ENCODE measurements around the gene SFXN5. TPM values are rescaled to one million over a fixed set of nuclear protein-coding genes. Genes with fewer than 3 reads are reported as not detected.

The SFXN5 gene
- total RNA-seq, 1 experiment from 2014 or later = 11.3 TPM

GRCh38 chr2:73077424-73077795, 5.9 kb upstream of the SFXN5 start:
- Mint-ChIP-seq H3K36me3 (ENCODE audit: insufficient read depth, unreplicated experiment) (no peaks in the 10 kb centered on the region), H3K27ac (ENCODE audit: unreplicated experiment) (no peak overlapping the region), H3K4me3 (ENCODE audit: low read depth, unreplicated experiment) (no peak overlapping the region), H3K27me3 (ENCODE audit: unreplicated experiment) (no peaks in the 10 kb centered on the region), H3K9me3 (ENCODE audit: low read depth, unreplicated experiment) (no peaks in the 10 kb centered on the region), H3K4me1 (ENCODE audit: low read depth, unreplicated experiment) (peaks cover under 1% of the 10 kb centered on the region)
- no peak for DNase-seq
- no peak for TF ChIP-seq CTCF (IDR thresholded peaks at IDR 0.05; ENCODE audit: unreplicated experiment)
- CTCF ChIA-PET = no interaction called here
- BruUV-seq (replicated peaks) = no TSS peak
- intact Hi-C loops (cut with micrococcal nuclease; ENCODE audit: unreplicated experiment) = loop anchor here (10.0 kb wide), 1 partner anchor 83 kb away; no protein-coding TSS in a partner anchor

- Mint-ChIP-seq H3K4me3 (ENCODE audit: low read depth, unreplicated experiment) (no peak overlapping the region), H3K9me3 (ENCODE audit: low read depth, unreplicated experiment) (no peaks in the 10 kb centered on the region), H3K36me3 (ENCODE audit: insufficient read depth, unreplicated experiment) (peaks cover 5% of the 10 kb centered on the region), H3K4me1 (ENCODE audit: low read depth, unreplicated experiment) (peaks cover 6% of the 10 kb centered on the region), H3K27ac (ENCODE audit: unreplicated experiment) (no peak overlapping the region), H3K27me3 (ENCODE audit: unreplicated experiment) (no peaks in the 10 kb centered on the region)
- DNase-seq = no peak
- TF ChIP-seq CTCF (IDR thresholded peaks at IDR 0.05; ENCODE audit: unreplicated experiment) = no peak
- no TSS peak for BruUV-seq (replicated peaks)
- intact Hi-C loops (cut with micrococcal nuclease; ENCODE audit: unreplicated experiment) = loop anchor here (10.0 kb wide), 1 partner anchor 82 kb away; no protein-coding TSS in a partner anchor
- CTCF ChIA-PET = no interaction called here
These were observed 5.3 kb upstream of the SFXN5 start for GRCh38 chr2:73076701-73077423.

GRCh38 chr2:73075477-73076373, 4.2 kb upstream of the SFXN5 start:
- TF ChIP-seq CTCF (IDR thresholded peaks at IDR 0.05; ENCODE audit: unreplicated experiment) = no peak
- DNase-seq = no peak
- peaks cover 8% of the 10 kb centered on the region for H3K4me1 Mint-ChIP-seq (ENCODE audit: low read depth, unreplicated experiment)
- CTCF ChIA-PET = no interaction called here
- H3K4me3 Mint-ChIP-seq (ENCODE audit: low read depth, unreplicated experiment) = no peak overlapping the region
- no TSS peak for BruUV-seq (replicated peaks)
- H3K9me3 Mint-ChIP-seq (ENCODE audit: low read depth, unreplicated experiment) = no peaks in the 10 kb centered on the region
- intact Hi-C loops (cut with micrococcal nuclease; ENCODE audit: unreplicated experiment) = loop anchor here (10.0 kb wide), 1 partner anchor 81 kb away; no protein-coding TSS in a partner anchor
- no peaks in the 10 kb centered on the region for H3K27me3 Mint-ChIP-seq (ENCODE audit: unreplicated experiment)
- H3K36me3 Mint-ChIP-seq (ENCODE audit: insufficient read depth, unreplicated experiment) = peaks cover 16% of the 10 kb centered on the region
- no peak overlapping the region for H3K27ac Mint-ChIP-seq (ENCODE audit: unreplicated experiment)

- no peaks in the 10 kb centered on the region for H3K27me3 Mint-ChIP-seq (ENCODE audit: unreplicated experiment)
- CTCF ChIA-PET = no interaction called here
- no peak for TF ChIP-seq CTCF (IDR thresholded peaks at IDR 0.05; ENCODE audit: unreplicated experiment)
- no peaks in the 10 kb centered on the region for H3K9me3 Mint-ChIP-seq (ENCODE audit: low read depth, unreplicated experiment)
- BruUV-seq (replicated peaks) = no TSS peak
- H3K4me1 Mint-ChIP-seq (ENCODE audit: low read depth, unreplicated experiment) = peaks cover 17% of the 10 kb centered on the region
- intact Hi-C loops (cut with micrococcal nuclease; ENCODE audit: unreplicated experiment) = loop anchor here (5.0 to 10.0 kb wide), 2 partner anchors 80 to 88 kb away; no protein-coding TSS in a partner anchor
- no peak for DNase-seq
- H3K4me3 Mint-ChIP-seq (ENCODE audit: low read depth, unreplicated experiment) = no peak overlapping the region
- H3K27ac Mint-ChIP-seq (ENCODE audit: unreplicated experiment) = no peak overlapping the region
- peaks cover 30% of the 10 kb centered on the region for H3K36me3 Mint-ChIP-seq (ENCODE audit: insufficient read depth, unreplicated experiment)
These were observed 2.9 kb upstream of the SFXN5 start for GRCh38 chr2:73074110-73075069.
